Subcutaneous adipose tissue (tissue), 4 donors: ENCODE data around the gene ZSWIM3. TPM values are rescaled to one million over a fixed set of nuclear protein-coding genes. Genes with fewer than 3 reads are reported as not detected.

Source experiments
- CTCF ChIP-seq: fragments of 450-650 bp; IDR thresholded peaks from one replicate; pipeline ENCODE4 v1.5.1; 2016; ENCODE audit warnings: low read depth, mild to moderate bottlenecking, control low read depth, antibody characterized with exemption, moderate library complexity
- total RNA-seq, 4 donors: library from RNA; depleted of rRNA; stranded (reverse); fragments of >200 nt; gene quantifications; one replicate each; pipeline ENCODE4 v1.1.0, GENCODE V29; 2016

ZSWIM3 gene
- total RNA-seq, 4 donors from 2014 or later: 2.1 to 4.4 (median 2.7) TPM

- TF ChIP-seq CTCF: no peak
These were observed 23.3 kb upstream of the ZSWIM3 start for GRCh38 chr20:45833883-45834796.

GRCh38 chr20:45834797-45835161, 22.6 kb upstream of the ZSWIM3 start:
- TF ChIP-seq CTCF: no peak

GRCh38 chr20:45835329-45835765, 22.1 kb upstream of the ZSWIM3 start:
- no peak for TF ChIP-seq CTCF

- no peak for TF ChIP-seq CTCF
These were observed 21.6 kb upstream of the ZSWIM3 start for GRCh38 chr20:45835825-45836224.

- TF ChIP-seq CTCF: no peak
These were observed 20.6 kb upstream of the ZSWIM3 start for GRCh38 chr20:45836841-45837240.

- TF ChIP-seq CTCF: no peak
These were observed 16.7 kb upstream of the ZSWIM3 start for GRCh38 chr20:45840700-45841198.

- TF ChIP-seq CTCF: no peak
These were observed 15.8 kb upstream of the ZSWIM3 start for GRCh38 chr20:45841407-45842129.
